G401 (cell line): ENCODE results near the gene PGAP1. TPM values are rescaled to one million over a fixed set of nuclear protein-coding genes. Genes with fewer than 3 reads are reported as not detected.
A peak's percentile ranks its signal among the peaks of the same experiment; 100 is the strongest.
"Not testable (repeated sequence)": the region's sequence is repeated elsewhere in the genome, so short reads cannot be mapped to it uniquely, and the experiment has no call there.

ENCODE experiments used
- DNase-seq: peaks from one replicate; pipeline ENCODE4 v3.0.0-alpha.2; 2015; ENCODE audit warnings: low spot score
- in situ Hi-C: cut with HindIII; loops from 2 replicates; pipeline ENCODE4 v1.10.0; 2016; ENCODE audit warnings: low sequenced_read_pairs, mixed read lengths
- total RNA-seq: library from RNA; depleted of rRNA; stranded (reverse); fragments of >200 nt; shearing (Covaris generic); gene quantifications from 2 replicates; pipeline ENCODE4 v1.2.3, GENCODE V29; 2014

PGAP1 gene
- total RNA-seq, 1 experiment from 2014 or later: 3.1 TPM

GRCh38 chr2:196913691-196914090, 12.8 kb downstream of the PGAP1 start:
- in situ Hi-C loops: no loop called here
- no peak for DNase-seq

GRCh38 chr2:196905365-196905764, 21.1 kb downstream of the PGAP1 start:
- DNase-seq, in situ Hi-C loops: not testable (repeated sequence)

- in situ Hi-C loops: no loop called here
- DNase-seq: no peak
Measured at GRCh38 chr2:196902828-196903227, 23.7 kb downstream of the PGAP1 start.

GRCh38 chr2:196900843-196901242, 25.7 kb downstream of the PGAP1 start:
- in situ Hi-C loops: no loop called here
- DNase-seq: no peak

GRCh38 chr2:196899976-196900375, 26.5 kb downstream of the PGAP1 start:
- DNase-seq: no peak
- in situ Hi-C loops: no loop called here

- in situ Hi-C loops: no loop called here
Measured at GRCh38 chr2:196891136-196891535, 35.4 kb downstream of the PGAP1 start.

GRCh38 chr2:196887431-196887830, 39.1 kb downstream of the PGAP1 start:
- in situ Hi-C loops: no loop called here
- no peak for DNase-seq

More at GRCh38 chr2:196891136-196891535, 35.4 kb downstream of the PGAP1 start:
- DNase-seq: no peak

GRCh38 chr2:196884368-196884767, 42.1 kb downstream of the PGAP1 start:
- in situ Hi-C loops: no loop called here
- DNase-seq: no peak

DNA sequence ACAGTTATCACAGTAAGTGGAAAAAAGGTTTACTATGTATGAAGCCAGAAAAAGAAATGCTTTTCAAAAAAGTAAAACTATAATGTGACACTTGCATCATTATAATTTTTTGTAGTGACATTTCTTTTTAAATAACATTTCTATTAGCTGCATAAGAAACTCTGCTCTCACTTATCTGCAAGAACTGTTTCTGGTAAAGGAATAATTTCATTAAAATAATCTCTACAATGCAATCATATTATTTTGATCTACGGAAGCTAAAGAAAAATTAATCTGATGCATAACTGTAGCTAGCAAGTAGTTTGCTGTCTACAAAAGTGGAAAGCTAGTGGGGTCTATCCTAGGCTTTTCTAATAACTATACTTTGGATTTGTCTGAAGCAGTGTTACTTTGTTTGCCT, 50.1 kb downstream of the PGAP1 start:
- in situ Hi-C loops: no loop called here
- DNase-seq: no peak

DNA sequence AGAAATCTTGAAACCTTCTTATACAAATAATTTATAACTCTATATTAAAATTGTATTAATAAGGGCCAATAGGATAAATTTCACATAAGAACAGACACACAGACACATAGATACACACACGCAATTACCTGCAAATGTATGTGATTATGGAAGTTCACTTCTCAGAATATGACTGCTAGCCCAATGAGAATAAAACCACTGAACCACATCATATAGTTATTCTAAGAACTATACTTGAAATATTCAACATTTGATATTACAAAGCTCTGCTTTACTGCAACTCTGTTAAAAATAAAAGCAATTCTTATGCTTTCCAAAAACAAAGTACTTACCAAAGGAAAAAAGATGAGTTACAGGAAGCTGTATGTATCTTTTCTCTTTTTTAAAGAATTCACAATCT, 51.1 kb downstream of the PGAP1 start:
- no peak for DNase-seq
- in situ Hi-C loops: no loop called here

DNA sequence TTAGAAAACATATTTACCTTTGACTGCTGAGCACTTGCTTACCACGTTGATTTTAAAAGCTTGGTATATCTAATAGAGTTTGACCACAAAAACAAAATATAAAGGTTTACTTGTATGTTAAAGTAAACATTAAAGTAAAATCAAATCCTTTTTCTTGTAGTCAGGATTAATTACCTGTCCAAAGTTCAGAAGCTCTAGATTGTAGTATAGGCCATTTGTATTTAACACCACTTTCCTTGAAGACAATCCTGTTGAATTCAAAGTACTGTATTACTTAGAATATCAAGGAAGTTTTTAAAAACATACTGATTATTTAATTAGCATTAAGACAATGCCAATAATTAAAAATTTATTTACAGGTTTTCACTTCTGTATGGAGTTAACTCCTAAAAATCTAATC, 53.0 kb downstream of the PGAP1 start:
- DNase-seq: no peak
- in situ Hi-C loops: no loop called here

- in situ Hi-C loops: no loop called here
- DNase-seq: no peak
Measured at GRCh38 chr2:196854629-196855028, 71.9 kb downstream of the PGAP1 start.

DNA sequence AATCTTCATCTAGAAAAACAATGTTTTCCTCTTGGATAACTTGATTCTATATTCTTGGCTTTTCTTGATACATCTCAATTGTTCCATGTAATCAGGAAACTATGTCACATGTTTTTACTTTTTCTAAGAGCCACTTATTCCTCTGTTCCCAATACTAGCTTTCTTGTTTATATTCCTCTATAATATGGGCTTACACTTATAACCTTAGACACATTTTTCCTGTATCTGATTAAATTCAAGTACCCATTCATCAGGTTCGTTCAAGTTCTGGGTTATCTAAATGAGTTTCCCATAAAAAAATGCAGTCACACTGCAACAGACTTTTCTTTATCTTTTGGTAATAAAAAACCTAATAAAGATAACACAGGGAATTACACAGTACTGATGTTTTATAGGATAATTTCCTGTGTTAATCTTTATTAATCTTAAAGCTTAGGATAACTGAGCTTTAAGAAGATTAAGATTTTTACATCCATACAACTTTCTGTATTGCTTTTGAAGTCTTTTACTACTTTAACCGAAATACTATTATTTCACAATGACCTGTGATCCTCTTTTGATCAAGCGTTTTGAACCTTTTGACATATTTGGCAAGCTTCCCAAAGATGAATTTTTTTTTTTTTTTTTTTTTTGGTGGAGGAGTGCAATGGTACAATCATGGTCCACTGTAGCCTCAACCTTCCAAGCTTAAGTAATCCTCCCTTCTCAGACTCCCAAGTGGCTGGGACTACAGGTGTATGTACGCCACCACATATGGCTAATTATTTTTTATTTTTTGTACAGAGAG, 73.0 kb downstream of the PGAP1 start:
- DNase-seq: no peak
- in situ Hi-C loops: no loop called here

DNA sequence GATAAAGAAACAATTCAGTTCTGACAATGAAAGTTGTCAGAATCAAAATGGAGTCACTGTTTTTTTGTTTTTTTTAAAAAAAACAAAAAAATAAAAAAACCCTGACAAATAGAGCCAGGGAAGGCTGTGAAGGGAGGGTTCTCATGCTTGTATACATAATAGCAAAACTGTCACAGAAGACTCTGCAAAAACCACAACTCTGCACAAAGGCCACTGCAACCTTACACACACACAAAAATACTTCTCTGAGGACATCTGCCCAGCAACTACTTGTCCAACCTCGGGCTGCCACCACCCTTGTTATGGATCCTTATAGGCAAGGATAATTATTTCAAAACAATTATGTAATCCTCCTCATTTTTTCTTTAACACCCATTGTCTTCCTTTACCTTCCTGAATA, 75.4 kb downstream of the PGAP1 start:
- in situ Hi-C loops: no loop called here
- no peak for DNase-seq

DNA sequence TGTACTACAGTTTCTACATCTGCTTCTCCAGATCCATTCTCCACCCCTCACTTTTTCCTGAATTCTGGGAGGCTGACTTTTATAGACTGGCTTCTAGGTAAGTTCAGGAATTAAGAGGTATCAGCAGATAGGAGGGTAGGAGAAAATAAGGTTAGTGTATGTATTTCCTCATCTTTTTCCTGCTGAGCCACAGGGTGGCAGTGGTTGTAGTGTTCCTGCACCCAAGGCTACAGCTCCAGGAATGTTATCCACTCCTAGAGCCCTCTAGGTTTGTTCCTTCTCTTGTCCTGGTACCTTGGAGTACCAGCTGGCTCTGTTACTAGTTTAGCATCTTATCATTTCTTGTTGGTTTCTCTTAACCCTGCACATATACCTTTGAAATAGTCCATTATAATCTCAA, 76.6 kb downstream of the PGAP1 start:
- in situ Hi-C loops: no loop called here

DNA sequence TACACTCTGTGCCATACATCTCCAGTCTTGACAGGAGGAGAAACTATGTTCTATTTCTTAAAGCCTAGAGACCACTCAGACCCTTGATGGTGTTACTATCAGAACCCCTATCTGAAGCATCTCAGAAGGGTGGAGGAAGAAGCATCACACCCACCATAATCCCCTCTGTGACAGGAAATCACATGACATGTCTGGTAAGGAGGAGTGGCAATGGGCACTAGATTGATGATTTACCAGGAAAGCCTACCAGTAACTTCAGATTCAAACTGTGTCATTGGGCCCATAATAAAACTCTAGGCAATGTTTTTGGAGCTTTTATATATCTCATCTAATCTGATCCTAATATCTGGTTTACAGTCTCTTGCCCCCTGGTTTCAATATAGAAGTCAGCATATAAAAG, 80.2 kb downstream of the PGAP1 start:
- DNase-seq: no peak

More for the DNA sequence above, 76.6 kb downstream of the PGAP1 start:
- DNase-seq: peak; percentile 40

DNA sequence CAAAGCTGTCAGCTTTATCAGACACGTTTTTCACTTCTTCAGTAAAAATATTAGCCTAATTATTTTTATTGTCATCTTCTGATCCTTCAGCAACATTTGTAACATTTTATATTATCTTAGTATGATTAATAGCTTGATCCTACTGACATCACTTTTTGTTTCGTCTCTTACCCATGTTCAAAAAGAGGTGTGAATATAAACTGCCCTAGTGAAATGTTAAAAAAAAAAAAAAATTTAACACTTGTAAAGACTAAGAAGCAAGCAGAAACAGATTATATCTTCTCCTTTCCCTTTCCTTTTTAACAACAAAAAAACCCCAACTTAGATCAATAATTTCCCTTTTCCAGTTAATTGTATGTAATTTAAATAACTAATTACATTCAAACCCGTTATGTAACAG, 81.1 kb downstream of the PGAP1 start:
- in situ Hi-C loops: no loop called here
- no peak for DNase-seq

More for the DNA sequence above, 80.2 kb downstream of the PGAP1 start:
- in situ Hi-C loops: no loop called here

DNA sequence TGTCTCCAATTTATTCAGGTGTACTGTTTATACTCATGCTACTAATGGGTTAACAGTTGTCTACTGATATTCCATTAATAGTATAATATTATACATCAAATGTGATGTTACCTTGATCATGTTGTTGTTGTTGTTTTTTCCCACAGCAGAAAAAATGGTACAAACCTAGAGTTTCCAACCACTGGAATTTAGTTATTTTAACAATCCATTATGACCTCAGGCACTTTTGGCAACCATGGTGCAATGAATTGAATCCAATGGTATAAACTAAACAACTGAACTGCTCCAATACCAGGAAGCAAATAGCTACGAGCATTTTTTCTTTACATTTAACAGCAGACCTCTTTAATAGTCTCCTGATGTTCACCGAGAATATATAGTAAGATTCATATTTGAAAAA, 86.3 kb downstream of the PGAP1 start:
- in situ Hi-C loops: no loop called here
- no peak for DNase-seq

DNA sequence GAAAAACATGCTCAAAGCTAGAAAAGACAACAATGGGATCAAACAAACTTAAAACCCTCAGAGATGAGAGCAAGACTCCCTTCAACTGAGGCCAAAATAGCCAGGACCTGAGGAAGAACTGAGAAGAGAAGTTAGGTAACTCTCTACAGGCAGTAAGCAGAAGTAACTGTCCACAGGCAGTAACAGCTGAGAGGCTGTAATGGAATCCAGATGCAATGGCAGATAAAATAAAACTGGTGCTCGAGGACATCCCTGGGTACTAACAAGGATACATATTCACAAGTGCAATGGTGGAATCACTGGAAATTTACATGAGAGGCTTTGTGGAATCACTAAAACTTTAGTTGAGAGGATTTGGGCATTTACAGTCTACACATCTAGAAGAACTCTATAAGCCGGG, 86.9 kb downstream of the PGAP1 start:
- DNase-seq: no peak
- in situ Hi-C loops: no loop called here

DNA sequence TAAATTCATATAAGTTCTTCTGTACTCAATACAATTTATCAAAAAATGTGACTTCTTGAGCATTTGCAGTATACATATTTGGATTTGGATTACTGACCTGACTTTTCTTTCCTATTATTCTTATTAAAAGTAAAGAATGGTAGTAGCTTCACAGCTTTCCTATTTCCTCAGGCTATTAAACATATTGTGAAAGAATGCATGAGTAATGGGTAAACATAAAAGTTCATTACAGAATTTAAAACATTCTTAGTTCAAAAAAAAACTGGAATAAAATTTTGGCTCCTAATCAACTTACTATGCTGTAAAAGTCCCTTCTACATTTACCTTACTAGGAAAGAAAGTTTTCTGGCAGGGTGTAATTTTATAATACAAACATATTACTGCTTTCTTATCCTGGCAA, 90.1 kb downstream of the PGAP1 start:
- in situ Hi-C loops: no loop called here
- DNase-seq: no peak

- DNase-seq: no peak
- in situ Hi-C loops: no loop called here
Measured at GRCh38 chr2:196830701-196831100, 95.8 kb downstream of the PGAP1 start.
